ENCODE results near the gene DESI1.

The DESI1 gene

GRCh38 chr22:41551877-41552582 is 68.8 kb downstream of the DESI1 start:
- no peak overlapping the region for H3K9ac ChIP-seq (ENCODE audit: low read depth in 1 of 2, low read length in 2 of 2)
- peaks cover 0 to 2% of the 10 kb centered on the region in 2 donors for H3K4me1 ChIP-seq (ENCODE audit: control insufficient read depth in 2 of 2, insufficient read depth in 2 of 2, low read length in 2 of 2)
- no peaks in the 10 kb centered on the region for H3K36me3 ChIP-seq (ENCODE audit: control insufficient read depth in 2 of 2, insufficient read depth in 2 of 2, low read length in 2 of 2)
- H3K9me3 ChIP-seq (ENCODE audit: control insufficient read depth in 2 of 2, low read length in 2 of 2) = no peaks in the 10 kb centered on the region
- H3K27me3 ChIP-seq (ENCODE audit: control insufficient read depth in 2 of 2, insufficient read depth in 2 of 2, low read length in 2 of 2) = no peaks in the 10 kb centered on the region
- H3K27ac ChIP-seq (ENCODE audit: low read depth in 2 of 2, low read length in 2 of 2) = no peak overlapping the region
- H3K4me3 ChIP-seq (ENCODE audit: low read length in 2 of 2) = no peak overlapping the region

- Histone ChIP-seq H3K27me3 (ENCODE audit: control insufficient read depth in 2 of 2, insufficient read depth in 2 of 2, low read length in 2 of 2) (no peaks in the 10 kb centered on the region), H3K4me1 (ENCODE audit: control insufficient read depth in 2 of 2, insufficient read depth in 2 of 2, low read length in 2 of 2) (no peaks in the 10 kb centered on the region), H3K27ac (ENCODE audit: low read depth in 2 of 2, low read length in 2 of 2) (no peak overlapping the region), H3K9ac (ENCODE audit: low read depth in 1 of 2, low read length in 2 of 2) (no peak overlapping the region), H3K4me3 (ENCODE audit: low read length in 2 of 2) (no peak overlapping the region), H3K9me3 (ENCODE audit: control insufficient read depth in 2 of 2, low read length in 2 of 2) (no peaks in the 10 kb centered on the region), H3K36me3 (ENCODE audit: control insufficient read depth in 2 of 2, insufficient read depth in 2 of 2, low read length in 2 of 2) (no peaks in the 10 kb centered on the region)
Observed at GRCh38 chr22:41550952-41551491, 69.8 kb downstream of the DESI1 start.

GRCh38 chr22:41548830-41549211 is 72.0 kb downstream of the DESI1 start:
- Histone ChIP-seq H3K4me1 (ENCODE audit: control insufficient read depth in 2 of 2, insufficient read depth in 2 of 2, low read length in 2 of 2) (peaks cover 6% of the 10 kb centered on the region in 2 donors), H3K9me3 (ENCODE audit: control insufficient read depth in 2 of 2, low read length in 2 of 2) (no peaks in the 10 kb centered on the region), H3K9ac (ENCODE audit: low read depth in 1 of 2, low read length in 2 of 2) (no peak overlapping the region), H3K4me3 (ENCODE audit: low read length in 2 of 2) (no peak overlapping the region), H3K27me3 (ENCODE audit: control insufficient read depth in 2 of 2, insufficient read depth in 2 of 2, low read length in 2 of 2) (no peaks in the 10 kb centered on the region), H3K27ac (ENCODE audit: low read depth in 2 of 2, low read length in 2 of 2) (no peak overlapping the region), H3K36me3 (ENCODE audit: control insufficient read depth in 2 of 2, insufficient read depth in 2 of 2, low read length in 2 of 2) (no peaks in the 10 kb centered on the region)

Measured in mucosa of rectum (tissue), 2 donors.